Loucy (cell line): Measurements from ENCODE around the gene CDK13.

Experiments used
- H2AFZ ChIP-seq: fragments of 200-600 bp; sonication (generic); 2 replicates; pipeline ENCODE4 v1.6.0; 2016; ENCODE audit warnings: antibody characterized with exemption, mild to moderate bottlenecking, low read length, moderate library complexity
- H3F3A ChIP-seq: fragments of 200-600 bp; 2 replicates; pipeline ENCODE4 v1.6.0; 2016; ENCODE audit warnings: antibody characterized with exemption, low read depth, mild to moderate bottlenecking
- H3K27me3 ChIP-seq: fragments of 200-600 bp; sonication (generic); 2 replicates; pipeline ENCODE4 v1.6.1; 2014; ENCODE audit warnings: low read length, mild to moderate bottlenecking; ENCODE audit not compliant: insufficient read depth, poor library complexity, severe bottlenecking
- H3K36me3 ChIP-seq: fragments of 200-600 bp; sonication (generic); 2 replicates; pipeline ENCODE4 v1.6.1; 2016; ENCODE audit warnings: low read length; ENCODE audit not compliant: insufficient read depth
- H3K4me1 ChIP-seq: fragments of 200-600 bp; sonication (generic); 2 replicates; pipeline ENCODE4 v1.5.1; 2014; ENCODE audit warnings: low read length, mild to moderate bottlenecking; ENCODE audit not compliant: insufficient read depth, poor library complexity, severe bottlenecking
- H3K4me2 ChIP-seq: fragments of 200-600 bp; sonication (generic); 2 replicates; pipeline ENCODE4 v1.6.0; 2014; ENCODE audit warnings: antibody characterized with exemption, low read length, low read depth, mild to moderate bottlenecking; ENCODE audit not compliant: poor library complexity, severe bottlenecking
- H3K4me3 ChIP-seq: fragments of 200-600 bp; sonication (generic); 2 replicates; pipeline ENCODE4 v1.5.1; 2014; ENCODE audit warnings: low read length, mild to moderate bottlenecking, mixed read lengths; ENCODE audit not compliant: poor library complexity, severe bottlenecking
- H3K79me2 ChIP-seq: fragments of 200-600 bp; sonication (generic); 2 replicates; pipeline ENCODE4 v1.6.1; 2014; ENCODE audit warnings: low read length; ENCODE audit not compliant: insufficient read depth
- H3K9ac ChIP-seq: fragments of 200-600 bp; sonication (generic); 2 replicates; pipeline ENCODE4 v1.6.0; 2014; ENCODE audit warnings: mild to moderate bottlenecking, low read depth, low read length, moderate library complexity; ENCODE audit not compliant: poor library complexity, severe bottlenecking
- H3K9me2 ChIP-seq: fragments of 200-600 bp; sonication (generic); replicated peaks from 2 replicates; pipeline ENCODE4 v1.6.1; 2016; ENCODE audit warnings: low read depth, low read length, mixed read lengths
- H3K9me3 ChIP-seq: fragments of 200-600 bp; sonication (generic); 2 replicates; pipeline ENCODE4 v1.6.1; 2014; ENCODE audit warnings: mild to moderate bottlenecking, antibody characterized with exemption, low read length, low read depth; ENCODE audit not compliant: insufficient read depth
- H4K20me1 ChIP-seq: fragments of 200-600 bp; sonication (generic); 2 replicates; pipeline ENCODE4 v1.6.0; 2014; ENCODE audit warnings: antibody characterized with exemption, low read length, mild to moderate bottlenecking; ENCODE audit not compliant: insufficient read depth, poor library complexity, severe bottlenecking
- EZH2phosphoT487 ChIP-seq: fragments of 200-600 bp; IDR thresholded peaks from 2 replicates; pipeline ENCODE4 v1.6.1; 2018; ENCODE audit warnings: antibody characterized with exemption, mild to moderate bottlenecking, moderate library complexity, borderline replicate concordance
- TF ChIP-seq, protein P1 (sequence below): fragments of 200-600 bp; sonication (generic); conservative IDR thresholded peaks from 2 replicates; pipeline ENCODE4 v1.5.1; 2014; ENCODE audit warnings: mild to moderate bottlenecking, antibody characterized with exemption, low read length

The CDK13 gene

GRCh38 chr7:40134428-40135316 is 184.6 kb downstream of the CDK13 start, which contains the start of the genes MPLKIP and SUGCT:
Gene MPLKIP, minus strand, starts transcription at chr7:40134622. Its CDS starts 55 bp downstream, at chr7:40134567.
Gene SUGCT, plus strand, starts transcription at chr7:40135005.
- no peaks in the 10 kb centered on the region for H3K36me3 ChIP-seq
- H3K9me2 ChIP-seq, result no peaks in the 10 kb centered on the region
- H3K9me3 ChIP-seq, result no peaks in the 10 kb centered on the region
- peaks cover 47% of the 10 kb centered on the region for H3K79me2 ChIP-seq
- no peak for TF ChIP-seq EZH2phosphoT487
- TF ChIP-seq, protein P1, sequence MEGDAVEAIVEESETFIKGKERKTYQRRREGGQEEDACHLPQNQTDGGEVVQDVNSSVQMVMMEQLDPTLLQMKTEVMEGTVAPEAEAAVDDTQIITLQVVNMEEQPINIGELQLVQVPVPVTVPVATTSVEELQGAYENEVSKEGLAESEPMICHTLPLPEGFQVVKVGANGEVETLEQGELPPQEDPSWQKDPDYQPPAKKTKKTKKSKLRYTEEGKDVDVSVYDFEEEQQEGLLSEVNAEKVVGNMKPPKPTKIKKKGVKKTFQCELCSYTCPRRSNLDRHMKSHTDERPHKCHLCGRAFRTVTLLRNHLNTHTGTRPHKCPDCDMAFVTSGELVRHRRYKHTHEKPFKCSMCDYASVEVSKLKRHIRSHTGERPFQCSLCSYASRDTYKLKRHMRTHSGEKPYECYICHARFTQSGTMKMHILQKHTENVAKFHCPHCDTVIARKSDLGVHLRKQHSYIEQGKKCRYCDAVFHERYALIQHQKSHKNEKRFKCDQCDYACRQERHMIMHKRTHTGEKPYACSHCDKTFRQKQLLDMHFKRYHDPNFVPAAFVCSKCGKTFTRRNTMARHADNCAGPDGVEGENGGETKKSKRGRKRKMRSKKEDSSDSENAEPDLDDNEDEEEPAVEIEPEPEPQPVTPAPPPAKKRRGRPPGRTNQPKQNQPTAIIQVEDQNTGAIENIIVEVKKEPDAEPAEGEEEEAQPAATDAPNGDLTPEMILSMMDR, result peak; percentile 89
- peak within 1 kb of the TSS; percentile 94 for H2AFZ ChIP-seq
- peak within 1 kb of the TSS; percentile 93 for H3K9ac ChIP-seq
- H3K27me3 ChIP-seq, result no peaks in the 10 kb centered on the region
- H3K4me2 ChIP-seq, result peak within 1 kb of the TSS; percentile 84
- peaks cover 33% of the 10 kb centered on the region for H3K4me1 ChIP-seq
- H4K20me1 ChIP-seq, result peaks cover 29% of the 10 kb centered on the region
- H3K4me3 ChIP-seq, result peak within 1 kb of the TSS; percentile 99
- H3F3A ChIP-seq, result no peaks in the 10 kb centered on the region

DNA sequence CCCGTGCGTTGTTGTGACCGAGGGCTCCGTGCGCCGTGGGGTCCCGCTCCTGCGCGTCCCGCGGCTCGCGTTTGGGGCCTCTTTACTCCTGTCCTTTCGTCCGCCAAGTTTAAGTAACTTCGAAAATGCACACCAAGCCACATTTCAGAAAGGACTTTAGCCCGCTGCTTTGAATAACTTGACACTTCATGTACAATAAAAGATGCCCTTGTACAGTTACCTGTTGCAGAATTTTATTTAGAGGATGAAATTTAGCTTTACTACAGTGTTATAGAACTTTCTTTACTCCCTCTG is 185.2 kb downstream of the CDK13 start:
- Histone ChIP-seq H3K9me3 (no peaks in the 10 kb centered on the region), H3K9me2 (no peaks in the 10 kb centered on the region), H3K36me3 (no peaks in the 10 kb centered on the region), H4K20me1 (peaks cover 29% of the 10 kb centered on the region), H3K4me2 (peak overlapping the region; percentile 84), H3K9ac (no peak overlapping the region), H3K4me1 (peaks cover 32% of the 10 kb centered on the region), H2AFZ (peak overlapping the region; percentile 94), H3K79me2 (peaks cover 41% of the 10 kb centered on the region), H3K4me3 (peak overlapping the region; percentile 99), H3K27me3 (no peaks in the 10 kb centered on the region), H3F3A (no peaks in the 10 kb centered on the region)
- TF ChIP-seq EZH2phosphoT487, result no peak
- TF ChIP-seq, protein P1, result no peak

GRCh38 chr7:40137563-40137962 is 187.5 kb downstream of the CDK13 start:
- H3F3A ChIP-seq, result no peaks in the 10 kb centered on the region
- no peaks in the 10 kb centered on the region for H3K9me3 ChIP-seq
- TF ChIP-seq, protein P1, result no peak
- no peak for TF ChIP-seq EZH2phosphoT487

More at GRCh38 chr7:40137563-40137962, 187.5 kb downstream of the CDK13 start:
- Histone ChIP-seq H3K4me2 (no peak overlapping the region), H2AFZ (no peak overlapping the region), H3K4me1 (peaks cover 9% of the 10 kb centered on the region), H3K4me3 (no peak overlapping the region), H3K9ac (no peak overlapping the region), H3K79me2 (peaks cover 18% of the 10 kb centered on the region), H4K20me1 (peaks cover 16% of the 10 kb centered on the region), H3K36me3 (no peaks in the 10 kb centered on the region), H3K9me2 (no peaks in the 10 kb centered on the region), H3K27me3 (no peaks in the 10 kb centered on the region)
